GM12878 (cell line): ENCODE results near the gene PCBP1. TPM values are rescaled to one million over a fixed set of nuclear protein-coding genes. Genes with fewer than 3 reads are reported as not detected.

Experiments
- CHD1 ChIP-seq: IDR thresholded peaks from 2 replicates; pipeline ENCODE4 v1.6.1; 2012; ENCODE audit warnings: low read depth, low read length, improper control_type of control experiment
- EED ChIP-seq: sonication (generic); IDR thresholded peaks from 2 replicates; pipeline ENCODE4 v1.6.1; 2016; ENCODE audit warnings: antibody characterized with exemption, low read depth
- ETV6 ChIP-seq, 2 experiments: fragments of 450-650 bp in 1 of 2; IDR thresholded peaks in 1 of 2; conservative IDR thresholded peaks in 1 of 2; 2 replicates each; pipeline ENCODE4 v1.6.1; 2014; ENCODE audit warnings: antibody characterized with exemption in 1 of 2, borderline replicate concordance in 1 of 2, low read depth in 1 of 2, mild to moderate bottlenecking in 1 of 2, moderate library complexity in 1 of 2
- IKZF1 ChIP-seq: fragments of 450-650 bp; conservative IDR thresholded peaks from 2 replicates; pipeline ENCODE4 v1.6.1; 2017; ENCODE audit warnings: antibody characterized with exemption, mild to moderate bottlenecking
- IKZF2 ChIP-seq, 2 experiments: fragments of 450-650 bp; IDR thresholded peaks; 2 replicates each; pipeline ENCODE4 v1.6.1; 2017; ENCODE audit warnings: mild to moderate bottlenecking in 2 of 2, moderate library complexity in 2 of 2
- NFYA ChIP-seq: IDR thresholded peaks from 2 replicates; pipeline ENCODE4 v1.6.1; 2011; ENCODE audit warnings: low read depth, mild to moderate bottlenecking, low read length, improper control_type of control experiment, borderline replicate concordance
- NFYB ChIP-seq: IDR thresholded peaks from 2 replicates; pipeline ENCODE4 v1.6.1; 2011; ENCODE audit warnings: low read depth, mild to moderate bottlenecking, low read length, improper control_type of control experiment, moderate library complexity; ENCODE audit not compliant: insufficient read depth
- NRF1 ChIP-seq: conservative IDR thresholded peaks from 2 replicates; pipeline ENCODE4 v1.6.1; 2011; ENCODE audit warnings: mild to moderate bottlenecking, low read depth, low read length, improper control_type of control experiment
- POLR2A ChIP-seq: IDR thresholded peaks from 2 replicates; pipeline ENCODE4 v1.6.1; 2011; ENCODE audit warnings: low read depth, mild to moderate bottlenecking, low read length
- POLR2AphosphoS5 ChIP-seq: IDR thresholded peaks from 2 replicates; pipeline ENCODE4 v1.6.1; 2011; ENCODE audit warnings: mild to moderate bottlenecking, low read length, inconsistent platforms
- POU2F2 ChIP-seq: IDR thresholded peaks from 3 replicates; pipeline ENCODE4 v1.6.1; 2011; ENCODE audit warnings: low read depth, mild to moderate bottlenecking, low read length, borderline replicate concordance
- SPI1 ChIP-seq: IDR thresholded peaks from 2 replicates; pipeline ENCODE4 v1.6.1; 2011; ENCODE audit warnings: low read depth, mild to moderate bottlenecking, low read length, moderate library complexity, borderline replicate concordance; ENCODE audit not compliant: insufficient read depth
- TBL1XR1 ChIP-seq: IDR thresholded peaks from 2 replicates; pipeline ENCODE4 v1.6.1; 2012; ENCODE audit warnings: low read depth, low read length, improper control_type of control experiment
- ZNF217 ChIP-seq: fragments of 450-650 bp; IDR thresholded peaks from 2 replicates; pipeline ENCODE4 v1.6.1; 2017; ENCODE audit warnings: antibody characterized with exemption, mild to moderate bottlenecking
- ZZZ3 ChIP-seq: IDR thresholded peaks from 2 replicates; pipeline ENCODE4 v1.6.1; 2011; ENCODE audit warnings: low read depth; ENCODE audit not compliant: control insufficient read depth, insufficient read length
- polyA plus RNA-seq, 11 experiments: library from polyadenylated mRNA; depleted of rRNA in 4 of 11; unstranded in 6 of 11; stranded (reverse) in 5 of 11; fragments of >200 nt; fragmentation: Nextera tagmentation in 4 of 11; fragmentation: Illumina TruSeq in 1 of 11; extraction: Ambion mirVana in 4 of 11; extraction: Trizol in 1 of 11; gene quantifications; 1 replicate in 1 of 11; 2 replicates in 10 of 11; pipeline versions ENCODE4 v1.2.1 to v1.2.3, GENCODE V29; 2011 to 2016; ENCODE audit warnings: inconsistent platforms in 2 of 11, missing spikeins in 2 of 11, low read depth in 1 of 11
- total RNA-seq, 4 experiments: library from RNA; depleted of rRNA in 3 of 4; stranded (reverse); fragments of >200 nt in 3 of 4; fragmentation: Illumina TruSeq in 1 of 4; extraction: Trizol in 1 of 4; gene quantifications; 2 replicates each; pipeline versions ENCODE4 v1.2.1 to v1.2.3, GENCODE V29; 2013 to 2021
- TF ChIP-seq, protein P1 (sequence below): IDR thresholded peaks from 2 replicates; pipeline ENCODE4 v1.6.1; 2011; ENCODE audit warnings: mild to moderate bottlenecking, low read depth, low read length, moderate library complexity; ENCODE audit not compliant: insufficient replicate concordance
- TF ChIP-seq, protein P2 (sequence below): fragments of 450-650 bp; conservative IDR thresholded peaks from 2 replicates; pipeline ENCODE4 v1.6.1; 2017; ENCODE audit warnings: mild to moderate bottlenecking, moderate library complexity
- TF ChIP-seq, protein P3 (sequence below): fragments of 450-650 bp; formaldehyde crosslinking; IDR thresholded peaks from 2 replicates; pipeline ENCODE4 v1.5.0; 2022; ENCODE audit warnings: mild to moderate bottlenecking, missing genetic modification characterization
- TF ChIP-seq, protein P4 (sequence below): IDR thresholded peaks from 2 replicates; pipeline ENCODE4 v1.6.1; 2012; ENCODE audit warnings: mild to moderate bottlenecking, low read depth, low read length

PCBP1 gene
- total and polyA plus RNA-seq, 10 of the 15 experiments (the other 5 are each of a cell fraction or from before 2014, with no cell fraction given): 24.4 to 494 (median 130) TPM

DNA sequence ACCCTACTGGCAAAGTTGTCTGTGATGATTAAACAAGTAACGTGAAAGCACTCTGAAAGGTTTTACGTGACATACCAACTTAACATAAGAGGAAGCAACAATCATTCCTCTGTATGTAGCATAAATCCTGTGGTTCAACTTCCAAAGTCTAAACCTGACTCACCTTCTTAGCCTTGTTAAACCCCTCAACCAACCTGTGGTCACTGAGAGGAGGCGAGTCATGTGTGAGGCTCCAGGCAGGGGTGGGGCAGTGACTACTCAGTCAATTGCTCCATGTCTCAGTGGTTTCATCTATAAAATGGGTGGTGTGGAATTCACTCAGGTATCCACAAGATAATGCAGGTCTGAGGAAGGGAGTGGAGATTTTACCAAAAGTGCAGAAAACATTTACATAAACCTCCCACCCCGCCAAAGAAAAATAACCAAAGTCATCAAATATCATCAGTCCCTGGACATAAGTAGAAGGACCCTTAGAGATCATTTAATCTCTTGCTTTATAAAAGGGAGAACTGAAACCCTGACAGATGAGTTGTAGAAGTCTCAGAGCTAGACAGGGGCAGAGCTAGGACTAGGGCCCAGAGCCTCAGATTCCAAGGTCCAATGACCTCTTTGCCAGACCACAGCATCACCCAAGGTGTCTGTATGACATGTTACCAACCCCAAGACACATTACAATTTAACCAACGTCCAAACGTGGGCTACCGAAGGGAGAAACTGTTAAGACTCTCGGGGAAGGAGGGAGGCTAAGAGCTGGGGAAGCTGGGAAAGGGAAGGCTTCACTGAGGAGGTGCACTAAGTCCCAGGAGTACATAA lies 3.7 kb upstream of the PCBP1 start (continued):
- TF ChIP-seq CHD1: 0 out of 2 replicates have a peak, but pooled peaks have one; percentile 22
- TF ChIP-seq, protein P1, sequence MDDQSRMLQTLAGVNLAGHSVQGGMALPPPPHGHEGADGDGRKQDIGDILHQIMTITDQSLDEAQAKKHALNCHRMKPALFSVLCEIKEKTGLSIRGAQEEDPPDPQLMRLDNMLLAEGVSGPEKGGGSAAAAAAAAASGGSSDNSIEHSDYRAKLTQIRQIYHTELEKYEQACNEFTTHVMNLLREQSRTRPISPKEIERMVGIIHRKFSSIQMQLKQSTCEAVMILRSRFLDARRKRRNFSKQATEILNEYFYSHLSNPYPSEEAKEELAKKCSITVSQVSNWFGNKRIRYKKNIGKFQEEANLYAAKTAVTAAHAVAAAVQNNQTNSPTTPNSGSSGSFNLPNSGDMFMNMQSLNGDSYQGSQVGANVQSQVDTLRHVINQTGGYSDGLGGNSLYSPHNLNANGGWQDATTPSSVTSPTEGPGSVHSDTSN: peak; percentile 28
- TF ChIP-seq NFYB: no peak; the same call in 1 of the 2 replicates
- peak; percentile 91 for TF ChIP-seq IKZF1
- TF ChIP-seq IKZF2 (IDR thresholded peaks at IDR 0.05): peak; percentile 90 to 91; a peak in 3 of 4 replicates
- TF ChIP-seq, protein P2, sequence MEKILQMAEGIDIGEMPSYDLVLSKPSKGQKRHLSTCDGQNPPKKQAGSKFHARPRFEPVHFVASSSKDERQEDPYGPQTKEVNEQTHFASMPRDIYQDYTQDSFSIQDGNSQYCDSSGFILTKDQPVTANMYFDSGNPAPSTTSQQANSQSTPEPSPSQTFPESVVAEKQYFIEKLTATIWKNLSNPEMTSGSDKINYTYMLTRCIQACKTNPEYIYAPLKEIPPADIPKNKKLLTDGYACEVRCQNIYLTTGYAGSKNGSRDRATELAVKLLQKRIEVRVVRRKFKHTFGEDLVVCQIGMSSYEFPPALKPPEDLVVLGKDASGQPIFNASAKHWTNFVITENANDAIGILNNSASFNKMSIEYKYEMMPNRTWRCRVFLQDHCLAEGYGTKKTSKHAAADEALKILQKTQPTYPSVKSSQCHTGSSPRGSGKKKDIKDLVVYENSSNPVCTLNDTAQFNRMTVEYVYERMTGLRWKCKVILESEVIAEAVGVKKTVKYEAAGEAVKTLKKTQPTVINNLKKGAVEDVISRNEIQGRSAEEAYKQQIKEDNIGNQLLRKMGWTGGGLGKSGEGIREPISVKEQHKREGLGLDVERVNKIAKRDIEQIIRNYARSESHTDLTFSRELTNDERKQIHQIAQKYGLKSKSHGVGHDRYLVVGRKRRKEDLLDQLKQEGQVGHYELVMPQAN: 0 out of 2 replicates have a peak, but pooled peaks have one; percentile 25
- TF ChIP-seq, protein P3, sequence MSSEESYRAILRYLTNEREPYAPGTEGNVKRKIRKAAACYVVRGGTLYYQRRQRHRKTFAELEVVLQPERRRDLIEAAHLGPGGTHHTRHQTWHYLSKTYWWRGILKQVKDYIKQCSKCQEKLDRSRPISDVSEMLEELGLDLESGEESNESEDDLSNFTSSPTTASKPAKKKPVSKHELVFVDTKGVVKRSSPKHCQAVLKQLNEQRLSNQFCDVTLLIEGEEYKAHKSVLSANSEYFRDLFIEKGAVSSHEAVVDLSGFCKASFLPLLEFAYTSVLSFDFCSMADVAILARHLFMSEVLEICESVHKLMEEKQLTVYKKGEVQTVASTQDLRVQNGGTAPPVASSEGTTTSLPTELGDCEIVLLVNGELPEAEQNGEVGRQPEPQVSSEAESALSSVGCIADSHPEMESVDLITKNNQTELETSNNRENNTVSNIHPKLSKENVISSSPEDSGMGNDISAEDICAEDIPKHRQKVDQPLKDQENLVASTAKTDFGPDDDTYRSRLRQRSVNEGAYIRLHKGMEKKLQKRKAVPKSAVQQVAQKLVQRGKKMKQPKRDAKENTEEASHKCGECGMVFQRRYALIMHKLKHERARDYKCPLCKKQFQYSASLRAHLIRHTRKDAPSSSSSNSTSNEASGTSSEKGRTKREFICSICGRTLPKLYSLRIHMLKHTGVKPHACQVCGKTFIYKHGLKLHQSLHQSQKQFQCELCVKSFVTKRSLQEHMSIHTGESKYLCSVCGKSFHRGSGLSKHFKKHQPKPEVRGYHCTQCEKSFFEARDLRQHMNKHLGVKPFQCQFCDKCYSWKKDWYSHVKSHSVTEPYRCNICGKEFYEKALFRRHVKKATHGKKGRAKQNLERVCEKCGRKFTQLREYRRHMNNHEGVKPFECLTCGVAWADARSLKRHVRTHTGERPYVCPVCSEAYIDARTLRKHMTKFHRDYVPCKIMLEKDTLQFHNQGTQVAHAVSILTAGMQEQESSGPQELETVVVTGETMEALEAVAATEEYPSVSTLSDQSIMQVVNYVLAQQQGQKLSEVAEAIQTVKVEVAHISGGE (CRISPR knock-in tag): no peak
- peak; percentile 68 for TF ChIP-seq EED
- TF ChIP-seq ZZZ3: no peak
- TF ChIP-seq, protein P4, sequence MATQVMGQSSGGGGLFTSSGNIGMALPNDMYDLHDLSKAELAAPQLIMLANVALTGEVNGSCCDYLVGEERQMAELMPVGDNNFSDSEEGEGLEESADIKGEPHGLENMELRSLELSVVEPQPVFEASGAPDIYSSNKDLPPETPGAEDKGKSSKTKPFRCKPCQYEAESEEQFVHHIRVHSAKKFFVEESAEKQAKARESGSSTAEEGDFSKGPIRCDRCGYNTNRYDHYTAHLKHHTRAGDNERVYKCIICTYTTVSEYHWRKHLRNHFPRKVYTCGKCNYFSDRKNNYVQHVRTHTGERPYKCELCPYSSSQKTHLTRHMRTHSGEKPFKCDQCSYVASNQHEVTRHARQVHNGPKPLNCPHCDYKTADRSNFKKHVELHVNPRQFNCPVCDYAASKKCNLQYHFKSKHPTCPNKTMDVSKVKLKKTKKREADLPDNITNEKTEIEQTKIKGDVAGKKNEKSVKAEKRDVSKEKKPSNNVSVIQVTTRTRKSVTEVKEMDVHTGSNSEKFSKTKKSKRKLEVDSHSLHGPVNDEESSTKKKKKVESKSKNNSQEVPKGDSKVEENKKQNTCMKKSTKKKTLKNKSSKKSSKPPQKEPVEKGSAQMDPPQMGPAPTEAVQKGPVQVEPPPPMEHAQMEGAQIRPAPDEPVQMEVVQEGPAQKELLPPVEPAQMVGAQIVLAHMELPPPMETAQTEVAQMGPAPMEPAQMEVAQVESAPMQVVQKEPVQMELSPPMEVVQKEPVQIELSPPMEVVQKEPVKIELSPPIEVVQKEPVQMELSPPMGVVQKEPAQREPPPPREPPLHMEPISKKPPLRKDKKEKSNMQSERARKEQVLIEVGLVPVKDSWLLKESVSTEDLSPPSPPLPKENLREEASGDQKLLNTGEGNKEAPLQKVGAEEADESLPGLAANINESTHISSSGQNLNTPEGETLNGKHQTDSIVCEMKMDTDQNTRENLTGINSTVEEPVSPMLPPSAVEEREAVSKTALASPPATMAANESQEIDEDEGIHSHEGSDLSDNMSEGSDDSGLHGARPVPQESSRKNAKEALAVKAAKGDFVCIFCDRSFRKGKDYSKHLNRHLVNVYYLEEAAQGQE: no peak
- peak in 1 of 2 experiments; percentile 33; a peak in 1 of 4 replicates for TF ChIP-seq ETV6 (conservative IDR thresholded peaks at IDR 0.05 in 1 of 2, IDR thresholded peaks at IDR 0.05 in 1 of 2; ENCODE audit: borderline replicate concordance in 1 of 2, low read depth in 1 of 2)
- no peak for TF ChIP-seq NFYA
- TF ChIP-seq TBL1XR1: no peak
- no peak for TF ChIP-seq NRF1
- peak; percentile 93 for TF ChIP-seq ZNF217
- peak; percentile 70; the same call in 2 of the 3 replicates for TF ChIP-seq POU2F2
- peak; percentile 97 for TF ChIP-seq SPI1
- peak; percentile 36 for TF ChIP-seq POLR2A
- TF ChIP-seq POLR2AphosphoS5: peak; percentile 80
